Body of pancreas (tissue), 4 donors: ENCODE measurements around the gene KRT12.

ENCODE experiments used
- CTCF ChIP-seq, 7 experiments: fragments of 450-650 bp in 4 of 7; fragments of 200-600 bp in 3 of 7; sonication (generic) in 3 of 7; IDR thresholded peaks; one replicate each; pipeline ENCODE4 v1.5.1; 2016 to 2019; ENCODE audit warnings: antibody characterized with exemption in 7 of 7
- POLR2A ChIP-seq, 3 donors: fragments of 450-650 bp; IDR thresholded peaks; one replicate each; pipeline ENCODE4 v1.6.1; 2016; ENCODE audit warnings: antibody characterized with exemption in 3 of 3, mild to moderate bottlenecking in 2 of 3

GRCh38 chr17:40828454-40829044 is 38.5 kb downstream of the KRT12 start:
- TF ChIP-seq CTCF (IDR thresholded peaks at IDR 0.05) (no peak), POLR2A (IDR thresholded peaks at IDR 0.05) (no peak)
